ENCODE results near the gene ARMH4. TPM values are rescaled to one million over a fixed set of nuclear protein-coding genes. Genes with fewer than 3 reads are reported as not detected.

Gene ARMH4
- total RNA-seq, 2 donors from 2014 or later = 0.14 TPM; not detected in 1

- H3K36me3 Mint-ChIP-seq = no peaks in the 10 kb centered on the region
- no peaks in the 10 kb centered on the region for H3K9me3 Mint-ChIP-seq
- H3K27ac Mint-ChIP-seq = no peak overlapping the region
- ATAC-seq (no peak), DNase-seq (ENCODE audit: low spot score in 2 of 2) (no peak)
These were observed 125.0 kb downstream of the ARMH4 start for GRCh38 chr14:58026967-58027366.

- no peak for ATAC-seq
- Mint-ChIP-seq H3K36me3 (no peaks in the 10 kb centered on the region), H3K9me3 (no peaks in the 10 kb centered on the region), H3K27ac (no peak overlapping the region)
- DNase-seq (ENCODE audit: low spot score in 2 of 2) = no peak
These were observed 125.8 kb downstream of the ARMH4 start for GRCh38 chr14:58026219-58026618.

- H3K36me3 Mint-ChIP-seq = no peaks in the 10 kb centered on the region
- DNase-seq (ENCODE audit: low spot score in 2 of 2) (no peak), ATAC-seq (no peak)
- peaks cover 0 to 3% of the 10 kb centered on the region in 2 donors for H3K9me3 Mint-ChIP-seq
- no peak overlapping the region for H3K27ac Mint-ChIP-seq
These were observed 137.2 kb downstream of the ARMH4 start for GRCh38 chr14:58014778-58015177.

- DNase-seq (ENCODE audit: low spot score in 2 of 2) = no peak
- no peak for ATAC-seq
- H3K27ac Mint-ChIP-seq = no peak overlapping the region
- no peaks in the 10 kb centered on the region for H3K36me3 Mint-ChIP-seq
- H3K9me3 Mint-ChIP-seq = no peaks in the 10 kb centered on the region
These were observed 149.4 kb downstream of the ARMH4 start for GRCh38 chr14:58002618-58003017.

- ATAC-seq (no peak), DNase-seq (ENCODE audit: low spot score in 2 of 2) (no peak)
- no peaks in the 10 kb centered on the region for H3K9me3 Mint-ChIP-seq
- no peaks in the 10 kb centered on the region for H3K36me3 Mint-ChIP-seq
- no peak overlapping the region for H3K27ac Mint-ChIP-seq
These were observed 152.0 kb downstream of the ARMH4 start for GRCh38 chr14:57999979-58000378.

GRCh38 chr14:57999471-57999870 lies 152.5 kb downstream of the ARMH4 start:
- H3K9me3 Mint-ChIP-seq = no peaks in the 10 kb centered on the region
- DNase-seq (ENCODE audit: low spot score in 2 of 2) (no peak), ATAC-seq (no peak)
- H3K27ac Mint-ChIP-seq = no peak overlapping the region
- no peaks in the 10 kb centered on the region for H3K36me3 Mint-ChIP-seq

- no peaks in the 10 kb centered on the region for H3K36me3 Mint-ChIP-seq
- no peaks in the 10 kb centered on the region for H3K9me3 Mint-ChIP-seq
- H3K27ac Mint-ChIP-seq = no peak overlapping the region
- DNase-seq (ENCODE audit: low spot score in 2 of 2) = no peak
- no peak for ATAC-seq
These were observed 153.2 kb downstream of the ARMH4 start for GRCh38 chr14:57998766-57999165.

GRCh38 chr14:57991353-57991752 lies 160.7 kb downstream of the ARMH4 start:
- Mint-ChIP-seq H3K27ac (no peak overlapping the region), H3K9me3 (no peaks in the 10 kb centered on the region), H3K36me3 (no peaks in the 10 kb centered on the region)
- DNase-seq (ENCODE audit: low spot score in 2 of 2) = no peak
- no peak for ATAC-seq

GRCh38 chr14:57988445-57988844 lies 163.6 kb downstream of the ARMH4 start:
- no peaks in the 10 kb centered on the region for H3K36me3 Mint-ChIP-seq
- no peaks in the 10 kb centered on the region for H3K9me3 Mint-ChIP-seq
- DNase-seq (ENCODE audit: low spot score in 2 of 2) (no peak), ATAC-seq (no peak)
- no peak overlapping the region for H3K27ac Mint-ChIP-seq

- no peaks in the 10 kb centered on the region for H3K36me3 Mint-ChIP-seq
- no peaks in the 10 kb centered on the region for H3K9me3 Mint-ChIP-seq
- DNase-seq (ENCODE audit: low spot score in 2 of 2) (no peak), ATAC-seq (no peak)
- H3K27ac Mint-ChIP-seq = no peak overlapping the region
These were observed 164.3 kb downstream of the ARMH4 start for GRCh38 chr14:57987596-57988300.

- Mint-ChIP-seq H3K27ac (no peak overlapping the region), H3K9me3 (no peaks in the 10 kb centered on the region), H3K36me3 (no peaks in the 10 kb centered on the region)
- ATAC-seq = no peak
- DNase-seq (ENCODE audit: low spot score in 2 of 2) = no peak
These were observed 165.0 kb downstream of the ARMH4 start for GRCh38 chr14:57987051-57987450.

GRCh38 chr14:57982804-57983634 lies 169.0 kb downstream of the ARMH4 start:
- Mint-ChIP-seq H3K9me3 (no peaks in the 10 kb centered on the region), H3K36me3 (no peaks in the 10 kb centered on the region), H3K27ac (no peak overlapping the region)
- ATAC-seq (no peak), DNase-seq (ENCODE audit: low spot score in 2 of 2) (no peak)

- ATAC-seq (no peak), DNase-seq (ENCODE audit: low spot score in 2 of 2) (no peak)
- Mint-ChIP-seq H3K27ac (no peak overlapping the region), H3K36me3 (no peaks in the 10 kb centered on the region), H3K9me3 (no peaks in the 10 kb centered on the region)
These were observed 170.0 kb downstream of the ARMH4 start for GRCh38 chr14:57981817-57982560.

- Mint-ChIP-seq H3K9me3 (no peaks in the 10 kb centered on the region), H3K27ac (no peak overlapping the region), H3K36me3 (no peaks in the 10 kb centered on the region)
- DNase-seq (ENCODE audit: low spot score in 2 of 2) (no peak), ATAC-seq (no peak)
These were observed 172.5 kb downstream of the ARMH4 start for GRCh38 chr14:57979376-57980048.

- ATAC-seq (no peak), DNase-seq (ENCODE audit: low spot score in 2 of 2) (no peak)
- no peaks in the 10 kb centered on the region for H3K36me3 Mint-ChIP-seq
- H3K27ac Mint-ChIP-seq = no peak overlapping the region
- H3K9me3 Mint-ChIP-seq = no peaks in the 10 kb centered on the region
These were observed 175.3 kb downstream of the ARMH4 start for GRCh38 chr14:57976701-57977100.

GRCh38 chr14:57974896-57975295 lies 177.1 kb downstream of the ARMH4 start:
- DNase-seq (ENCODE audit: low spot score in 2 of 2) (no peak), ATAC-seq (no peak)
- H3K9me3 Mint-ChIP-seq = no peaks in the 10 kb centered on the region
- H3K27ac Mint-ChIP-seq = no peak overlapping the region
- no peaks in the 10 kb centered on the region for H3K36me3 Mint-ChIP-seq

GRCh38 chr14:57970594-57970993 lies 181.4 kb downstream of the ARMH4 start:
- DNase-seq (ENCODE audit: low spot score in 2 of 2) = no peak
- Mint-ChIP-seq H3K36me3 (no peaks in the 10 kb centered on the region), H3K9me3 (no peaks in the 10 kb centered on the region), H3K27ac (no peak overlapping the region)
- ATAC-seq = no peak
